CD4-positive, alpha-beta T cell (primary cell): Measurements from ENCODE around the gene LPP. TPM values are rescaled to one million over a fixed set of nuclear protein-coding genes. Genes with fewer than 3 reads are reported as not detected.

Experiments used
- ATAC-seq: fragments of 200-7000 bp; cut with Tn5 transposase; one replicate; pipeline ENCODE4 v1.10.0; 2022; ENCODE audit warnings: mild to moderate bottlenecking; ENCODE audit not compliant: poor library complexity
- CTCF ChIA-PET: fragments of 350-600 bp; sonication (Branson Sonifier 250); formaldehyde crosslinking; loops from one replicate; lab custom pipeline; 2021; ENCODE audit warnings: antibody characterized with exemption, inconsistent platforms; lab: Charles Lee
- POLR2A ChIA-PET: fragments of 350-600 bp; sonication (Branson Sonifier 250); formaldehyde crosslinking; loops from one replicate; lab custom pipeline; 2021; ENCODE audit warnings: antibody characterized with exemption, inconsistent platforms; lab: Charles Lee
- DNase-seq, 14 experiments: peaks; one replicate each; pipeline ENCODE4 v3.0.0-alpha.2; 2013 to 2020; ENCODE audit warnings: mixed read lengths in 2 of 14
- H3K27ac ChIP-seq, 2 donors: one replicate each; pipeline versions ENCODE4 v1.5.1 to v1.7.0; 2013; ENCODE audit warnings: low read length in 2 of 2, low read depth in 1 of 2, mild to moderate bottlenecking in 1 of 2
- H3K27me3 ChIP-seq, 2 experiments: 1 replicate in 1 of 2; 2 replicates in 1 of 2; pipeline versions ENCODE4 v1.6.1 to v1.7.0; 2013; ENCODE audit warnings: low read length in 2 of 2, control low read depth in 1 of 2, mild to moderate bottlenecking in 1 of 2, moderate library complexity in 1 of 2; ENCODE audit not compliant: insufficient read depth in 2 of 2, control insufficient read depth in 1 of 2
- H3K36me3 ChIP-seq: one replicate; pipeline ENCODE4 v1.6.1; 2013; ENCODE audit warnings: low read length, control low read depth; ENCODE audit not compliant: insufficient read depth
- H3K4me1 ChIP-seq: one replicate; pipeline ENCODE4 v1.6.1; 2013; ENCODE audit warnings: low read length, control low read depth; ENCODE audit not compliant: insufficient read depth
- H3K4me3 ChIP-seq: one replicate; pipeline ENCODE4 v1.5.1; 2013; ENCODE audit warnings: mild to moderate bottlenecking, low read length, moderate library complexity
- H3K9me3 ChIP-seq, 2 experiments: 1 replicate in 1 of 2; 2 replicates in 1 of 2; pipeline versions ENCODE4 v1.6.1 to v1.7.0; 2013; ENCODE audit warnings: low read length in 2 of 2, mild to moderate bottlenecking in 2 of 2, control low read depth in 1 of 2, moderate library complexity in 1 of 2; ENCODE audit not compliant: control insufficient read depth in 1 of 2, insufficient read depth in 1 of 2
- H3K27ac Mint-ChIP-seq: one replicate; pipeline ENCODE4 v1.8.0; 2020; ENCODE audit warnings: mixed read lengths
- H3K27me3 Mint-ChIP-seq: one replicate; pipeline ENCODE4 v1.8.0; 2021; ENCODE audit warnings: mixed read lengths
- H3K36me3 Mint-ChIP-seq: one replicate; pipeline ENCODE4 v1.8.0; 2021; ENCODE audit warnings: low read depth, mixed read lengths
- H3K4me1 Mint-ChIP-seq: one replicate; pipeline ENCODE4 v1.8.0; 2021; ENCODE audit warnings: low read depth, mixed read lengths
- H3K4me3 Mint-ChIP-seq: one replicate; pipeline ENCODE4 v1.8.0; 2020; ENCODE audit warnings: mild to moderate bottlenecking, mixed read lengths
- H3K9me3 Mint-ChIP-seq: one replicate; pipeline ENCODE4 v1.8.0; 2020; ENCODE audit warnings: mixed read lengths
- intact Hi-C, 2 experiments: fragments of 100-400 bp; cut with DNase I in 1 of 2; cut with micrococcal nuclease in 1 of 2; formaldehyde crosslinking; loops; one replicate each; pipeline versions ENCODE4 v1.15.1 to v1.9.0; 2023 to 2025; cut with DNase I, micrococcal nuclease
- total RNA-seq, 174 experiments: library from RNA in 2 of 174; stranded (reverse) in 2 of 174; gene quantifications; one replicate each; pipeline ENCODE4 v1.2.3 and lab custom pipeline; 2021 to 2026
- TF ChIP-seq, protein P1 (sequence below): fragments of 200-600 bp; IDR thresholded peaks from one replicate; pipeline ENCODE4 v1.8.0; 2022; ENCODE audit warnings: antibody characterized with exemption, mild to moderate bottlenecking

The LPP gene
- total RNA-seq, 2 experiments from 2014 or later: 45.6 to 45.9 TPM

DNA sequence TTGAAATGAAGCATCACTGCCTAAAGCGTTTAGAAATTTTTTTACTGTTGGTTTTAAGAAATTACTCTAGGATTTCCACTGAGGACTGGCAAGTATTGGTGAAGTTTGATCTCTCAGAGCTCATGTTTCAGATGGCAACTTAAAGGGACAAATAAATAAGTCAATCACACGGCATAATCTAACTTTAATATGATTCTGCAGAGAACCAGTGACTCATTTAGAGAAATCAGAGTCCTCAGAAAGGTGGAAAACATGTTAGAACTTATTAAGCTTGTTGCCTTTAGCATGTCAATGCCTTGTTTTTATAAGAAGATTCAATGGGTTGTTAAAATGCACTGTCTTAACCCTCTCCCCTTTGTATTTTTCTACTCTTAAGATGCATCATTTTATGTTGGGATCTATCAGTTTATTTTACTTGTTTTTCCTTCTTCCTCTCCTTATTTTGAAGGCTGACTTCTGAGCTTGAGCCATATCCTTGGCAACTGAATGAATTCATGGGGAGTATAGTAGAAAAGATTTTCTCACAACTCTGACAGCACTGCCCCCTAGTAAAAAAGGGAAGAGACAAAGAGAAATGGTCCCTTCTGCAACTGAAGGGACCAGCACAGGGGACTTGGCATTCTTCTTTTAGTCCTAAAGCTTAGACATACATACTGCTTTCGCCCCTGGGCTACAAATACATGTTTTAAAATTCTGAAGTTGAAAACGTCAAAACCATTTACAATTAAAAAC, 431.2 kb downstream of the LPP start:
- no peak overlapping the region for H3K4me3 Mint-ChIP-seq
- no peak for DNase-seq
- no peak overlapping the region for H3K4me3 ChIP-seq

DNA sequence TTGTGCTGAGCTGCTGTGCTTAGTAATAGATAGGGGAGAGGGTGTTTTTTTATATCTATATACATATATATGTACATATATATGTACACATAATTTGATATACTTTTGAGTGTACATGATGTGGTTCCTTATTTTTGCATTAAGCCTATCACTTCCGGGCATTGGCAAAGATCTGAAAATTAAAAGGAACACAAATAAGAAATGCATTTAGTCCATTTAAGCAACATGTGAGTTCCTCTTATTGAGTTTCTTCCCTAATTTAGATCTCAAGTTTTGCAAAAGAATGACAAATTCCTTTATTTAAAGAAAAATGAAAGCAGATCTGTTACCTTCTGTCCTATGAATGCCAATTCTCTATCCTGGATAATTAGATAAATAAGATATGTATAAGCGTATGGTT, 435.1 kb downstream of the LPP start:
- Mint-ChIP-seq H3K4me3 (no peak overlapping the region), H3K27me3 (no peaks in the 10 kb centered on the region), H3K27ac (no peak overlapping the region), H3K4me1 (peaks cover 10% of the 10 kb centered on the region), H3K9me3 (no peaks in the 10 kb centered on the region), H3K36me3 (no peaks in the 10 kb centered on the region)
- TF ChIP-seq, protein P1, sequence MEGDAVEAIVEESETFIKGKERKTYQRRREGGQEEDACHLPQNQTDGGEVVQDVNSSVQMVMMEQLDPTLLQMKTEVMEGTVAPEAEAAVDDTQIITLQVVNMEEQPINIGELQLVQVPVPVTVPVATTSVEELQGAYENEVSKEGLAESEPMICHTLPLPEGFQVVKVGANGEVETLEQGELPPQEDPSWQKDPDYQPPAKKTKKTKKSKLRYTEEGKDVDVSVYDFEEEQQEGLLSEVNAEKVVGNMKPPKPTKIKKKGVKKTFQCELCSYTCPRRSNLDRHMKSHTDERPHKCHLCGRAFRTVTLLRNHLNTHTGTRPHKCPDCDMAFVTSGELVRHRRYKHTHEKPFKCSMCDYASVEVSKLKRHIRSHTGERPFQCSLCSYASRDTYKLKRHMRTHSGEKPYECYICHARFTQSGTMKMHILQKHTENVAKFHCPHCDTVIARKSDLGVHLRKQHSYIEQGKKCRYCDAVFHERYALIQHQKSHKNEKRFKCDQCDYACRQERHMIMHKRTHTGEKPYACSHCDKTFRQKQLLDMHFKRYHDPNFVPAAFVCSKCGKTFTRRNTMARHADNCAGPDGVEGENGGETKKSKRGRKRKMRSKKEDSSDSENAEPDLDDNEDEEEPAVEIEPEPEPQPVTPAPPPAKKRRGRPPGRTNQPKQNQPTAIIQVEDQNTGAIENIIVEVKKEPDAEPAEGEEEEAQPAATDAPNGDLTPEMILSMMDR: no peak
- H3K4me1 ChIP-seq: no peaks in the 10 kb centered on the region
- POLR2A ChIA-PET: no interaction called here
- ATAC-seq: no peak
- H3K9me3 ChIP-seq: no peaks in the 10 kb centered on the region
- CTCF ChIA-PET: interaction anchor here (1.5 kb wide), 1 partner anchor 22 kb away, joined by 3 read pairs; no protein-coding TSS in a partner anchor
- no peak overlapping the region for H3K27ac ChIP-seq
- intact Hi-C loops: no loop called here
- H3K27me3 ChIP-seq: no peaks in the 10 kb centered on the region
- peak in 2 of 14 experiments; percentile 7 to 15 for DNase-seq
- H3K4me3 ChIP-seq: no peak overlapping the region
- no peaks in the 10 kb centered on the region for H3K36me3 ChIP-seq

More for the DNA sequence above, 431.2 kb downstream of the LPP start:
- Histone ChIP-seq H3K36me3 (no peaks in the 10 kb centered on the region), H3K4me1 (no peaks in the 10 kb centered on the region), H3K27ac (no peak overlapping the region), H3K27me3 (no peaks in the 10 kb centered on the region), H3K9me3 (no peaks in the 10 kb centered on the region)
- ATAC-seq: no peak
- TF ChIP-seq, protein P1: no peak
- intact Hi-C loops: no loop called here
- Mint-ChIP-seq H3K36me3 (no peaks in the 10 kb centered on the region), H3K4me1 (peaks cover 10% of the 10 kb centered on the region), H3K27ac (no peak overlapping the region), H3K9me3 (no peaks in the 10 kb centered on the region), H3K27me3 (no peaks in the 10 kb centered on the region)
- ChIA-PET POLR2A (no interaction called here), CTCF (no interaction called here)

DNA sequence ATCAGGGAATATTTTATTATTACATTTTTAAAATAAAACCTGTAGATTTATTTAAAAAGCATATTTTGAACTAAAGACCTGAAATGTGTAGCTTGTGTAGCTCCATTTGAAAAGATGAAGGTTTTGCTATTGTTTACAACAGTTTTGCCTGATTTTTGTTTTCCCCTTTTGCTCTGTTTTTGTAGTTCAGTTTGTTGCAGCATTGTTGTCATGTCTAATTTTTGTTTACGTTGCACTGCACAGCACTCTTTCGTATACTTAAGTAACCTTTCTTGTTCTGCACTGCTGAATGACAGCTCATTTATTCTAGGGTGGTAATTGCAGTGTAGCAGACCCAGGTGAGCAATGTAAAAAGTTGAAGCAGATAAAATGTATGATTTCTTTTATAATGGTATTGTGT, 435.8 kb downstream of the LPP start:
- TF ChIP-seq, protein P1: no peak
- no peaks in the 10 kb centered on the region for H3K36me3 ChIP-seq
- H3K27me3 ChIP-seq: no peaks in the 10 kb centered on the region
- peaks cover 6% of the 10 kb centered on the region for H3K4me1 Mint-ChIP-seq
- POLR2A ChIA-PET: interaction anchor here (0.7 kb wide), 1 partner anchor 468 kb away, joined by 3 read pairs; no protein-coding TSS in a partner anchor
- no peaks in the 10 kb centered on the region for H3K4me1 ChIP-seq
- H3K27ac ChIP-seq: no peak overlapping the region
- H3K27ac Mint-ChIP-seq: no peak overlapping the region
- no peak overlapping the region for H3K4me3 Mint-ChIP-seq
- no peaks in the 10 kb centered on the region for H3K27me3 Mint-ChIP-seq
- no peaks in the 10 kb centered on the region for H3K36me3 Mint-ChIP-seq
- CTCF ChIA-PET: no interaction called here
- no peak overlapping the region for H3K4me3 ChIP-seq
- ATAC-seq (no peak), DNase-seq (no peak)
- no peaks in the 10 kb centered on the region for H3K9me3 Mint-ChIP-seq
- no peaks in the 10 kb centered on the region for H3K9me3 ChIP-seq
- intact Hi-C loops: loop anchor here in 1 of 2 experiments (10.0 kb wide), 1 partner anchor 505 kb away; no protein-coding TSS in a partner anchor
